Measurements from ENCODE around the gene DNAJB12.
"Not testable (repeated sequence)": the region's sequence is repeated elsewhere in the genome, so short reads cannot be mapped to it uniquely, and the experiment has no call there.

DNAJB12 gene

DNA sequence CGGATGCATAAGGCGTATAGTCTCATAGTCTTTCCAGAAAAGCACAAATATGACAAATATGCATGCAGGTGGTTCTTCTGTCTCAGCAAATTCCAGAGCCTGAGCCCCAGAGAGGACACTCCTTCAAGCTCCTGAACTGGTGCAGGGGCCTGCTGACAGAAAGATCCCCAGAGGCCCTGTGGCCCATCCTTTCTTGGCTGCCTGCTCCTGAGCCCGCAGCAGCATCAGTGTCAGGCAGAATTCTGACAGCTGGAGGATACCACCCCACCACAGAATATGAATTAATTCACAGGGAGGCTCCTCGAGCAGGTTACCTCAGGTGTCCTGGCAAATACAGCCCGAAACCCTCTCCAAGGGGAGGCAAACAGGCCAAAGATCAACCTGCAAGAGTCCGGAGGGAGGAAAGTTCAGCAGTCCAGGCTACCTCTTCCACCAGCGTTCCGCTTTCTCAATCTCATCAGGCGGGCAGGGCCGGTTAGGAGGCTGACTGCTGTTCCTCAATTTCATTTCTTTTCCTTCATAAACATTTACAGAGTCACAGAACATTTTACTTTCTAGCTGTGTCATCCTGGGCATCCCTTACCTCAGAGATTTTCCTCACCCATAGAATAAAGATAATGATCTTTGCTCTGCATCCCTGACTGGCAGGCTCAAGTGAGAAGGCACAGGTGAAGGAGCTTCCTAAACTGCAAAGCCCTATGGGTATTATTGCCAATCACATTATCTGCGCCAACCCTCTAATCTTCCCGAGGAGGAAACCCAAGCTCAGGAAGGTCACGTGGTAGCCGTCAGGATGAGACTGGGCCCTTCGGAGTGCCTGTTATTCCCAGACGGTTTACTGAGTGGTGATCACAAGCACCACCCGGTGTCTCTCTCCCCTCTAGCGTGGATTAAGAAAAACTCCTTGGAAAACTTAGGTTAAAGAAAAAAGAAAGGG lies 1.4 kb downstream of the DNAJB12 start:
- no peak for DNase-seq

DNA sequence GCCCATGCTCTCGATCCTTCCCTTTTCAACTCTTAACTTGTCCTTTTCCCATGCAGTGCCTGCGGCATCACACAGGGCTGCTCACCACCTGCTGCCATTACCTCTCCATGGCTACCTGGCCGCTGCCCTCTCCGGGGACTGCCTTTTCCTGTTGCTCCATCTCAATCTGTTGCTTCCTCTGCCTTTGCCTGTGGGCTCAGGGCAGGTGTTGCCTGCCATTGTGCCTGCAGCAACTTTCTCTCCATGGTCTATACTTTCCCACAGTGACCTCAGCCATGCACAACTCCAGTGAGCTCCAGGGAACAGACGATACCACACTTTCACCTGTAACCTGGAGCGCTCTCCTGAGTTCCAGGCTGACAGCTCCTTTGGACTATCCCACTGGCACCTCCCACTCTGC lies 3.2 kb downstream of the DNAJB12 start:
- DNase-seq = no peak

DNA sequence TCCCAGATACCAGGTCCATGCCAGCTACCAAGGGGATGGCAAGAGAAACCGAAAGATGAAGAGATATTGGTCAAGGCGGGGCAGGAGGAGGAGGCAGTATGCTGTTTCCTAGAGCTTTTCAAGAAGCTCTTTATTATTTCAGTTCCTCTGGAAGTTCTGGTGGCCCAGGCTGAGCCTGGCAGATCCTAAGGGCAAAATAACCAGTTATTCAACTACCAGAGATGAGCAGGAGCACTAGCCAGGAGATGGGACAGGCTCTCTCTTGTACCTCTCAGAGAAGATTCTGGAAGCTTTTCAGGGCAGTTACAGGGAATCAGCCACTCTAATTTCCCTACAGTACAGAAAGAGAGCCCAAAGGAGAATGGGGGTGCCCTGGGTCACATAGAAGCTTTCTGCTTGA lies 5.3 kb downstream of the DNAJB12 start:
- DNase-seq = no peak

DNA sequence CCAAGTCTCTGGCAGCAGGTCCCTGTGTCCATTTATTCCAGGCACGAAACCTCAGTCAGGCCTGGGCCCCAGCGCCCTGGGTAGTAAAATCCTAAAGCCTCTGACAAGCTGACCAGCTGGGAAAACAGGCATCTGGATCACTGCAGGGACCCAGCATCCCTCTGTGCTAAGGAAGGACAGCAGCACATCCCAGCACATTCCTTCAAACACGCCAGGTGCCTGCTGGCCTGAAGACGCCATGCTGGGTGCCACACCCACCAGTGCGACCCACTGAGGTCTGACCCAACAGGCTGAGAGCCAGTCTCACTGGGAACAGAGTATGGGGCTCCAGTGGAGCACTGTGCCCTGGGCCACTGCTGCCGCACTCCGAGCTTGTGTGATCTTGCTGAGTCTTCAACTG lies 6.4 kb downstream of the DNAJB12 start:
- DNase-seq = no peak

DNA sequence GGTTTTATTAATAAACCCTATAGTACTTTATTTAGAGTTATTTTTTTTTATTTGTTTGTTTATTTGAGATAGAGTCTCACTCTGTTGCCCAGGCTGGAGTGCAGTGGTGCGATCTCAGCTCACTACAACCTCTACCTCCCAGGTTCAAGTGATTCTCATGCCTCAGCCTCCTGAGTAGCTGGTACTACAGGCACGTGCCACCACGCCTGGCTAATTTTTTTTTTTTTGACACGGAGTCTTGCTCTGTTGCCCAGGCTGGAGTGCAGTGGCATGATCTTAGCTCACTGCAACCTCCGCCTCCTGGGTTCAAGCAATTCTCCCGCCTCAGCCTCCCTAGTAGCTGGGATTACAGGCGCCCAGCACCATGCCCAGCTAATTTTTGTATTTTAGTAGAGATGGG lies 8.6 kb downstream of the DNAJB12 start:
- not testable (repeated sequence) for DNase-seq

DNA sequence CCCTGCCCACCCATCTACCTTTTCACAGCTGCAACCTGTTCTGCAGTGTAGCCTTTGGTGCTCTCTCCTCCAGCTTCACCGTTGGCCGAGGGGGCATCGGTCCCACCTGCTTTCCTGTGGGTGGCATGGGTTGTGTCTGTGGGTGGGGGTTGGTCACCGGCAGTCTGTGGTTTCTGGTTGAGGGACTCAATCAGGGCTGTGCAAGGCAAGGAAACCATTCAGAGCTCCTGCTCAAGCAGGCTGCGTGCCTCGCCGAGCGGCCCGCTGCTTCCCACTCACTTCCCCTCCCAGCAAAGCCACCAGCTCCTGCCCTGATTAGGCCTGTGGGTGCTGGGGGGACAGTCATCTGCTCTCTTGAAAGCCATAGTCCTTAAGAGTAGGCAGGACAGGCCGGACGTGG lies 9.8 kb downstream of the DNAJB12 start:
- DNase-seq = no peak

DNA sequence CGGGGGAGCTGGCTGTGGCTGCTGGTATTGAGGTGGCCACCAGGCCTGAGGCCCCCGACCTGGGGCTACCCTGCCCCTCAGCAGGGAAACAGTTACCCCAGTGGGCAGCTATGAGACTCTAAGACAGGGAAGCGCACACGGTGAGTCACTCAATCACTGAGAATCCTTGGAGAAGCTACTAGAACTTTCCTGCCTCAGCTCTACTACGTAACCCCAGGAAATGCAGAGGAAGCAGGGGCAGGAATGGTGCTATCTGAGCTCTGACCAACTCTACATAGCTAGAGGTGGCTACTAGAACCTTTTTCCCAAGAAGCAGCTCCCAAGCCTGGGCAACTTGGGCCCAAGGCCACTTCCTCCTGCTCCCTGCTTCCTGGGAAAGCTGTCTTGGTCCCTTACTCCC lies 11.8 kb downstream of the DNAJB12 start:
- DNase-seq = no peak

DNA sequence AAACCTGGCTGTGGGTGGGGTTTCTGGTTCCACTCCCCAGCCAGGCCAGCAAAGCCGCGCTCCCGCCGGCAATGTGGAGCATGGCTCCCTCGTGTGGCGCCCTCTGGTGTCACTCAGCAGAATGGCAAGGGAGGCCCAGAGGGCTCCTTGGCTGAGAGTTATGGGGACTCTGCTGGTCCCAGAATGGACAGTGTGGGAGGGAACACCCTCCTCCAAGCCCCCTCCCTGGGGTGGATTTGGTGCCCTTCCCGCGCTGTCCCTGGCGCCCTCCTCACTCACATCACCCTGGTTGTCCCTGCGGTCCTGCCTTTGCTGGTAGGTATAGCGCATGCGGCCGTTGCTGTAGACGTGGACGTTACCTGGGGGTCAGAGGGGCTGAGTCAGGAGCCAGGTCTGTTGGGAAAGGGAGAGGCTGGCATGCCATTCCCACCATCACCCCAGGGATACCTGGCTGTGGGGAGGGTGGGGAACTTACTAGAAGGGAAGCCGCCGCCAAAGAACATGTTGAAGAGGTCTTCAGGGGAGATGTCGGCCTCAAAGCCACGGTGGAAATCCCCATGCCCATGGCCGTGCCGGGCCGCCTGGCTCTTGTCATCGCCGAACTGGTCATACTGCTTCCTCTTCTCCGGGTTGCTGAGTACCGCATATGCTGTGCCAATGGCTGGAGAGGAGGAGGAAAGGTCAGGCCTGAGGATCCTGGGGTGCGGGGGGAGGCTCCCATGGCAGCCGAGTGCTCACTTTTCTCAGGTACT lies 14.0 kb downstream of the DNAJB12 start:
- DNase-seq = peak; percentile 71

DNA sequence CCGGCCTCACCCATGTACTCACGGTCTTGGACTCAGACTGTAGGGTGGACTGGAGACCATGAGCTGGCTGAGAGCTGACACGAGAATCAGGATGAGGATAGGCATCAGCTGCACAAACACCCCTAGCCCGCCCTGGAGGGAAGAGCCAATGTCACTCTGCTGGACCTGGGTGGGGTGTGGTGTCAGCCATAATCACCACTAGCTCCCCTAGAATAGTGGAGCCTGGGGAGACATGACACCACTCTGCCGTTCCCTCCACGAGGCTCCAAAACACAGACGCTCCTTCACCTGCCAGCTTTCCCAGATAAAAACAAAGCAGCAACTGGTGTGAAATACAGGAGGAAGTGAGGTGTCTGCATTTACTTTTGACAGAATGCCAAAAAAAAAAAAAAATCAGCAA lies 16.5 kb downstream of the DNAJB12 start:
- no peak for DNase-seq

DNA sequence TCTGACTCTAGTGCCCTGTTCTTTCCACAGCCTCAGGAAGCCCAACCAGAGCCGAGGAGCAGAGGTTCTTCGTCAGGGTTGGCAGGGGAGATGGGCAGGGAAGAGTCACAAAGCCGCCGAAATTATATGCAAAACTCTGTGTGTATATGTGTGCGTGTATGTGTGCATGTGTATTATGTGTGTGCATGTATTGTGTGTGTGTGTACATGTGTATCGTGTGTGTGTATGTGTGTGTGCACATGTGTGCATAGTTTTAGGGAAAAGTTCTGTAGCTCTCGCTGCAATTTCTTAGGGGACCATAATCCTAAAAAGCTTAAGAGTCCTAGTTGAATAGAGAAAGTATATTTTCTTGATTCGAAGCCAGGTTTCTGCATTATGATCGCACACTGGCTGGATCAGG lies 17.0 kb downstream of the DNAJB12 start:
- no peak for DNase-seq

DNA sequence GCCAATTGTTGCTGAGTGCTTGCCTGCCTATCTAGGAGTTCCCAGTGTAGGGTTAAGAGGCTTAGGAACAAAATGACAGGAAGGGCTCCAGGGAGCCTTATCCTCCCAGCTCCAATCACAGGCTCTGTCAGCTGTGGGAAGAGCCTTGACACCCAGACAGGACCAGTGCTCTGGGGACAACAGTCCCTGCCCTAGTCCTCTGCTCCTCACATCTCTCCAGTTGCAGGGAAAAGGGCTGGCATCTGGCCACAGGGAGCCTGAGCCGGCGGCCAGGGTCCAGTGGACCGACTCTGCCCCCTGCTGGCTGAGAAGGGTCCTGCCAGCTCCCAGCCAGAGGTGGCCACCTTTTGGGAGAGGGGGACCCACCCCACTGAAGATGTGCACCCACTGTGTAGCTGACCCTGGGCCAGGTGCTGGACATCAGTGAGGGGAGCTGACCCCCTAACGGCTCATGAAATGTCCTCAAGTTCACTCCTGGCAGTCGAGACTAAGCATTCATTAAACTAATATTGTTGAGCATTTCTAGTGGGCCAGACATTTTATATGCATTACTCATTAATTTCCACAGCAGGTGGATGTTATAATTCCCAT lies 17.6 kb downstream of the DNAJB12 start:
- DNase-seq = peak; percentile 88

DNA sequence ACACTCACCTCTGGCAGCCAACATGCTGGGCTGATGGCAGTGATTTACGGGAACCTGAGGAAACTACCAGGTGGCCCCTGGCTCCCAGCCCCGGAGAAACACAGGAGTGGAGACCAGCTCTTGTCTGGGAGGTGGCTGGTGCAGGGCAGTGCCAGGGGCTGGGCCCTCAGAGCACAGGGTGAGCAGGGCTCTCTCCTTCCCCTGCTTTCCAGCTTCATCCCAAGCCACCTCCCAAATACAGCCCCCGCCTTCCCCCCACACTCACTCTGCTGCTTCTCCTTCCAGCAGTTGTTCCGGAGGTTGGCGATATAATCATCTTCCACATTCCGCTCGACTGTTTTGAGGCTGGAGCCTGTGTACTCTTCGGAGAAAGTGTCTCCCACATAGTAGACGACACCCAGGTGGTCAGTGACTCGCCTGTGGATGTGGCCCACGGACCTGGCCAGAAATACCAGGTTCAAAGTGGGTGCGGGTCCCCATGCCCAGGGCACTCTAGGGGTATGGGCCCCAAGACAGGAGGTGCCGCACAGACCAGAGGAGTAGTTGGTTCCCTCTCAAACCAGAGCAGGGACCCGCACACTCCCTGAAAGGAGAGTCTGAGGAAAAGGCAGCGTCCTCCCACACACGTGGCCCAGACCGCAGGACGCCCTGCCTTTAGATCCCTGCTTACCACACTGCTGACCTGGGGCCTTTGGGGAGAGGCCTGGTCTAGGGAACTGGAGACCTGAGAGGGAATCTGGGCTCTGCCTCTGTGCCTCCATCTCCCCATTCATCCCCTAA lies 18.3 kb downstream of the DNAJB12 start:
- no peak for DNase-seq

DNA sequence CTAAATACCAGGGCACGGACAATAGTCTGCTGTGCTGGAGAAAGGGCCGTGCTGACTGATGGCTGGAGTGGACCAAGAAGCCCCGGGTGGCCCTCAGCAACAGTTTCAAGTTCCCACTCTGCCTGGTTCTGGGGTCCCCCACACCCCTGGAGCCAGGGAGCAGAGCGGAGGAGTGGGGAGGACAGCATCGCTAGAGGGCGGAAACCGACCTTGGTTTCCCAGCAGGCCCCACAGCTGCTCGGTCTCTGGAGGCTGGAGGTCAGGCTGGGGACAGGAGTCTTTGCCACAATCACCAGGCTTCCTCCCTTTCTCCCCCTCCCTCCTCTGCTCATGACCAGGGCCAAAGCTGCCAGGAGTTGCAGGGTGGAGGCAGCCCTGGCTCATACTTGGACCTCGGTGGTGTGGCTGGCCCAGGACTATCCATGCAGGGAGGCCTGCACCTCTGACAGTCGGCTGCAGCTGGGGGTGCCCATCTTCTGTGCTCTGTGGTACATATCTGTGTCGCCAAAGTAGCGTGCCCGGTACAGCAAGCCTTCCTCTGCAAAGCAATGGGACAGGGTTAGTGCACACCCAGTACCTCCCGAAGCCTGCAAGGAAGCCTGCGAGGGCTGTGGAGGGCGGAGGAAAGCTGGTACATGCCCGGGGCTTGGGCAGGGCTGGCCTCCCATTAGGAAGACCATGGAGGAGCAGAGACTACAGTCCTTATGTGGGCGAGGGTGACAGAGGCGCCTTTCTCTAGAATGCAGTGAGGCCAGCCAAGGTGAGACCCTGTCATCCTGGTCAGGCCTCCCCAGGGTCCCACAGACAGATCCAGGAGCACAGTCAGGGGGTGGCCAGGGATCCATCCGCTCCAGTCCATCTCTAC lies 19.1 kb downstream of the DNAJB12 start:
- DNase-seq = peak; percentile 78

DNA sequence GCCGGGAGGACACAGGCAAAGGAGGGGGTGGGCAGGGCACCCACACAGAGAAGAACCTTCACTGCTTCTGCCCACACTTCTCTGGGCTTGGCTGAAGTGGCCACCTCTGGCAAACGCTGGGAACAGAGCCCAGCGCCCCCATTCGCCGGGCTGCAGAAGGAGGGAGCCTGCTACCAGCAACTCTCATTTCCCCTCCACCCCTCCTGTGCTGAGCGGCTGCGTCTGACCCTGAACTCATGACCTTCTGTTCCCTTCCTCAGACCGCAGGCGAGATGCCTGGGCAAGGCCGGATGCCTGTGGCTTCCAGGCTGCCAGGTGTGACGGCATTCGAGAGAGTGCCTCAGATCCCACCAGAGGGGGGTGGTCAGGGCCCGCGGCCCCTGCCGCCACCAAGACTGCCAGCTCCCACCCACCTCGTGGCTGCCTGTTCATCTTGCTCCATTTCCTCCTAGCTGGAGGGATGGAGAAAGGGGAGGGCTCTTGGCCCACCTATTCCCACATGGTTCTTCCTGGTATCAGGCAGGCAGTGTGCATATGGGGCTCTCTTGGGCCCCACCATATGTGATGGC lies 19.8 kb downstream of the DNAJB12 start:
- DNase-seq = peak; percentile 85

DNA sequence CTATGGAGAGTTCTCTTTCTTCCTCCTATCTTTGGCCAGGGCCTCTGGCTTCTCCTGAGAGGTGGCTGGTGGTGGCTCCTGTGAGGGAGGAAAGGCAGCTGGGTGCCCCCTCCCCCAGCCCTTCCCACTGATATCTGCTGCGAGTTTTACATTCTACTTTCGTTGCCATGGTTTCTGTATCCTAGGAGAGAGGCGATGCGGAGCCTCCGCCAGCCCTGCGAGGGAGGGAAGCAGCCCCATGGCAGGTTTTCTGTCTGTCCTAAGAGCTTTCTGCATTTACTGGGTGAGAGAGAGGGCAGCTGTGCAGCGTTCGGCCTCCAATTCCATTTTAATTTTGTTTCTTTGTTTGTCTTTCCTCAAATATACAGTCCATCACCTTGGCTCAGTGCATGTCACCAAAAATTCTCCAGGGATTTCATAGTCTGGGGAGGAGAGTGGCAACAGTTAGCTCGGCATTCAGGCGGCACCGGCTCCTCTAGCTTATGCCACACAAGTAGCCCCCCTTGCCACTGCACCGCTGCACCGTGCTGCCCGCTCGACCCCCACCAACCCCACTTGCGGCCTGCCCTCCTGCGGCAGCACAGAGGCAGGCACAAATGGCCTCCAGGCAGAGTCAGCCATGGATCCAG lies 20.4 kb downstream of the DNAJB12 start:
- DNase-seq = peak; percentile 76

DNA sequence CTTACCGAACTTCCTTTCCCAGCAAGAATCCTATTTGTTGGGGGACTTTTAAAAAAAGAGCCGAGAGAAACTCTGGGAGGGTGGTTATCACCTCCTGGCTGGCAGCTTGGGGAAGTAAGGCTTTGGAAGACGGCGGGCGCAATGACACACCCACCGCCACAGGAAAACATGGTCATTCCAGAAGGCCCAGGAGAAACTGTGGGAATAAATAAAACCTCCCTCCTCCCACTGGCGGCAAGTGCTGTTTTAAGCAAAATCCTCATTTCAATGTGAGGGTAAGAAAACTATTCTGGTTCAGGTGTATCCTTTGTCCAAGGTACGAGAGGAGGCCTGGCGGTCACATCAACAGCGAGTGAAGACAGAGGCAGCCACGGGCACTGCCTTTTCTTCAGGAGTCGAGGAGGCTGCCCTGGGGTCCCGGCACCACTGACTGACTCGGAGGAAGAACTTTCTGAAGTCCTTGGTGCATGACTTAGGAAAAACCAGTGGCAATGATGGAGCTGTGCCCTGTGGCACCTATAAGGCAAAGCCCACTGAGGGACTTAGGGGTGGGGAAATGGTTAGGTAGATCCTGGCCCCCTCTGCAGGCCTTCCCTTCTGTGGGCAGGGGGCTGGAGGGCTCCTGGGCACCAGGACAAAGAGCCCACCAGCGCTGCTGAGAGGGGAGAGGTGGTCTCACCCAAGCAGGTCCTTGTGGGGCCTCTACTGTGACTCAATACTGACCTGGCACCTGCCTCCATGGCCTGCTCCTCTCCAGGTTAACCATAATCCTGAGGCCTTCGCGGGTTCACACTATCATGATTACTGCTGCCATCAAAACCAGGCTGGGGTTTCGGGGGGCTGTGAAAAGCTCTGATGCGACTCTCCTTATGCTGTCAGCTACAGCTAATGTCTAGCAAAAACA lies 21.4 kb downstream of the DNAJB12 start:
- DNase-seq = no peak

DNA sequence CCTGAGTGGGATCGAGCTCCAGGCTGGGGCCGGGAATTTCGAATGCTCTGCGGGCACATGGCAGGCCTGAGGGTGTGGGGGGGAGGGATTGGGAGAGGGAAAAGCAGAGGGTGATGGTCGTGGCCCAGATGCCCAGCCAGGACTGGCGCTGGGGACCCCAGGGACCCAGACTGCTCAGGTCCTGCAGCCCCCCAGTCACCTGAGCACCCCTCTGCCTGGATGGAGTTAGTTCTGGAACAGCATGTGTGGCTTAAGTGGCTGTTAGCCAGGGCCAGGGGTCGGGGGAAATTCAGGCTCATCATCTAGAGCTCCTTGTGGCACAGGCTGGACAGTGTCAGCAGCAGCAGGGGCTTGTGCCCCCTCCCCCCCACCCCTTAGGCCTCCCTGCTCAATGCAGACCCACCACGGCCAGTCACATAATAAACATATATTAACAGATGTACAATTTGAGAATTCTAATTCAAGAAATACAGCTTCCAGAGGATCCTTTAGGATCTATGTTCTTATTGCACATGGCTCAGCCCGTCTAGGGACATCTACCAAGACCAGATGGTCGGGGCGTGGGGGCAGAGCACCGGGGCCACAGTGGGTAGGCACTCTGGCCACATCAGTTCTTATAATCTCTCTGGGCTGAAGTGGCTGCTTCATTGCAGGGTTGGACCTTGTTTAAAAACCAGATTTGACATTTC lies 22.2 kb downstream of the DNAJB12 start:
- DNase-seq = no peak

DNA sequence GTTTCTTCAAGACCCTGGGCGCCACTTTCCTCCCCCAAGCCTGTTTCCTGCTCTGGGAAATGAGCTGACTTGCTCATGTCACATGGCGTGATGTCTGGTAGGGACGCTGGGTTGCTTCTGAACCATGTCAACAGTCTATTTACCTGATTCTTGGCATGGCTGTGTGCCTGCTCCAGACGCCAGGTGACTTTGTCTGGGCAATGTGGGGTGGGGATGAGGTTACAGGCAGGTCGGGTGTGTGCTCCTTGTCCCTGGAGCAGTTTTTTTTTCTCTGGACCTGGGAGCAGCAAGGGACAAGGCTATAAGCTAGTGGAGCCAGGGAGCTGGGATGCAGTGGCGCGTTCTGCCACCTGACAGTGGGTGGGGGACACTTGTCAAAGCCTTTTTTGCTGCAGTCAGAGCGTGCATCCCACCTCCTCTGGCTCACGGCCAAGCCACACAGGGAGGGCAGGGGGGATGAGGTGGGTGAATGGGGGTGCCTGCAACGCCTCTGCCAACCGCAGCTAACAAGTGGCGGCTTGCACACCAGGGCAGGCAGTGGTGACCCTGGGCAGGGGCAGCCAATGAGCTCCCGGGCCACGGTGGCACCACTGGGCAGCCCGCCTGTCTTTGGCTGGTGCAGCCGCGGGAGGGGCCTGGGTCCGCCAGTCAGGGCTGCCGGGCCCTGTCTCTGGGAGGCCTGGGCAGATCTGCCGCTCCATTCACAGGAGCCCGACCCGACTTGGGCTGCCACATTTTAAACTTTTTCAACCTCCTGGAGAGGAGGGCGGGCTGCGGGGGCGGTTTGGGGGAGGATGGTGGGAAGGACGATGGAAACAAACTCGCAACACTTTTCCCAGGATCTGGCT lies 22.9 kb downstream of the DNAJB12 start:
- peak; percentile 93 for DNase-seq

Data from right hindlimb (tissue), 1 donor.